Sigmoid colon (tissue), 3 donors: ENCODE data around the gene OR52W1.

ENCODE experiments used
- CTCF ChIP-seq, 4 experiments: fragments of 450-650 bp in 3 of 4; fragments of 200-600 bp in 1 of 4; IDR thresholded peaks; one replicate each; pipeline ENCODE4 v1.5.1; 2016 to 2019; ENCODE audit warnings: antibody characterized with exemption in 4 of 4, mild to moderate bottlenecking in 3 of 4, moderate library complexity in 2 of 4
- POLR2A ChIP-seq, 2 donors: fragments of 450-650 bp; IDR thresholded peaks; one replicate each; pipeline ENCODE4 v1.6.1; 2016; ENCODE audit warnings: antibody characterized with exemption in 2 of 2, mild to moderate bottlenecking in 2 of 2, moderate library complexity in 2 of 2

- TF ChIP-seq CTCF (IDR thresholded peaks at IDR 0.05) (no peak), POLR2A (IDR thresholded peaks at IDR 0.05) (no peak)
These were observed 6.3 kb downstream of the OR52W1 start, which contains the start of gene C11orf42 for GRCh38 chr11:6205366-6205765.
